ENCODE measurements around the gene SCARF2.
"Not testable (repeated sequence)": the region's sequence is repeated elsewhere in the genome, so short reads cannot be mapped to it uniquely, and the experiment has no call there.

GRCh38 chr22:20478059-20478458 lies 40.4 kb upstream of the SCARF2 start:
- TF ChIP-seq CTCF (IDR thresholded peaks at IDR 0.05; ENCODE audit: low read depth, low read length); MAX (IDR thresholded peaks at IDR 0.05; ENCODE audit: low read depth, low read length); POLR2A (IDR thresholded peaks at IDR 0.05; ENCODE audit: extremely low read depth, insufficient read length); MYC (IDR thresholded peaks at IDR 0.05; ENCODE audit: low read depth, low read length): not testable (repeated sequence)
